Ovary (tissue), 9 donors: ENCODE data around the gene MED27. TPM values are rescaled to one million over a fixed set of nuclear protein-coding genes. Genes with fewer than 3 reads are reported as not detected.

Source experiments
- DNase-seq, 5 donors: peaks; one replicate each; pipeline ENCODE4 v3.0.0-alpha.2; 2019 to 2020
- H3K27ac ChIP-seq, 2 donors: fragments of 200-600 bp; one replicate each; pipeline versions ENCODE4 v1.5.1 to v1.8.0; 2019 to 2022
- H3K27me3 ChIP-seq: fragments of 200-600 bp; one replicate; pipeline ENCODE4 v1.8.0; 2022
- H3K36me3 ChIP-seq: fragments of 200-600 bp; sonication (generic); one replicate; pipeline ENCODE4 v1.5.1; 2019
- H3K4me1 ChIP-seq: one replicate; pipeline ENCODE4 v1.8.1; 2013; ENCODE audit warnings: mild to moderate bottlenecking, moderate library complexity; ENCODE audit not compliant: insufficient read depth
- H3K4me3 ChIP-seq: fragments of 200-600 bp; sonication (generic); one replicate; pipeline ENCODE4 v1.5.1; 2017
- H3K9me3 ChIP-seq, 2 donors: fragments of 200-600 bp in 1 of 2; sonication (generic) in 1 of 2; one replicate each; pipeline versions ENCODE4 v1.5.1 to v1.8.1; 2013 to 2019; ENCODE audit warnings: mild to moderate bottlenecking in 1 of 2, moderate library complexity in 1 of 2
- EP300 ChIP-seq: sonication (generic); formaldehyde crosslinking; IDR thresholded peaks from one replicate; pipeline ENCODE4 v1.6.1; 2017; ENCODE audit warnings: antibody characterized with exemption
- POLR2A ChIP-seq: fragments of 450-650 bp; IDR thresholded peaks from one replicate; pipeline ENCODE4 v1.6.1; 2017; ENCODE audit warnings: antibody characterized with exemption, mild to moderate bottlenecking, moderate library complexity
- WGBS, 3 donors: extraction: QIAGEN DNeasy Blood & Tissue Kit in 1 of 3; methylation state at CpG; one replicate each; pipeline versions ENCODE4 v1.1.5 to v1.1.7; 2013 to 2017; 5-methylcytosine and 5-hydroxymethylcytosine counted together
- intact Hi-C, 4 donors: fragments of 100-400 bp; cut with DNase I; formaldehyde crosslinking; loops; one replicate each; pipeline versions ENCODE4 v1.11.0 to v1.15.1; 2022 to 2023
- polyA plus RNA-seq, 2 donors: library from polyadenylated mRNA; stranded (reverse); fragments of 200-250 nt in 1 of 2; fragments of 350-450 nt in 1 of 2; fragmentation: Illumina TruSeq in 1 of 2; extraction: RNeasy Lipid Tissue Mini Kit (QIAGEN cat#74804) in 1 of 2; gene quantifications; one replicate each; pipeline ENCODE4 v1.2.3, GENCODE V29; 2013 to 2014
- total RNA-seq, 7 donors: library from RNA; depleted of rRNA in 2 of 7; stranded (reverse); fragments of >200 nt in 2 of 7; fragmentation: NEBNext Ultra II Directional in 3 of 7; extraction: Animal tissue kit (Norgen Biotek cat#: 25700) in 3 of 7; gene quantifications; one replicate each; pipeline versions ENCODE4 v1.1.0 to v1.2.4, GENCODE V29; 2016 to 2023
- TF ChIP-seq, protein P1 (sequence below), 3 donors: fragments of 450-650 bp in 2 of 3; fragments of 200-600 bp in 1 of 3; IDR thresholded peaks; one replicate each; pipeline versions ENCODE4 v1.5.1 to v1.8.0; 2016 to 2022; ENCODE audit warnings: antibody characterized with exemption in 3 of 3, mild to moderate bottlenecking in 1 of 3
- donor health status: DM: no; HTN: no; CAD: no; lungs with moderate emphysema.
- donor health status: DM: no; HTN: no; CAD: no.
- donor health status: Bipolar disorder and iron deficiency.
- donor health status: DM: yes; HTN: yes; CAD: no.
- donor health status: DM: no; HTN: no; CAD: no.
- donor health status: DM: yes; HTN: yes; CAD: no.

Gene MED27
- total and polyA plus RNA-seq, 9 donors, result 7.6 to 24.9 (median 17.4) TPM

- Histone ChIP-seq H3K9me3 (peaks cover 0 to 3% of the 10 kb centered on the region in 2 donors), H3K27ac (no peak overlapping the region), H3K4me1 (peaks cover 1% of the 10 kb centered on the region), H3K4me3 (no peak overlapping the region), H3K36me3 (no peaks in the 10 kb centered on the region), H3K27me3 (no peaks in the 10 kb centered on the region)
- WGBS, 3 donors, result 54 to 60% (median 58%) methylated on average over 5 of the region's 5 CpGs
- intact Hi-C loops, result no loop called here
- no peak for DNase-seq
- TF ChIP-seq, protein P1, sequence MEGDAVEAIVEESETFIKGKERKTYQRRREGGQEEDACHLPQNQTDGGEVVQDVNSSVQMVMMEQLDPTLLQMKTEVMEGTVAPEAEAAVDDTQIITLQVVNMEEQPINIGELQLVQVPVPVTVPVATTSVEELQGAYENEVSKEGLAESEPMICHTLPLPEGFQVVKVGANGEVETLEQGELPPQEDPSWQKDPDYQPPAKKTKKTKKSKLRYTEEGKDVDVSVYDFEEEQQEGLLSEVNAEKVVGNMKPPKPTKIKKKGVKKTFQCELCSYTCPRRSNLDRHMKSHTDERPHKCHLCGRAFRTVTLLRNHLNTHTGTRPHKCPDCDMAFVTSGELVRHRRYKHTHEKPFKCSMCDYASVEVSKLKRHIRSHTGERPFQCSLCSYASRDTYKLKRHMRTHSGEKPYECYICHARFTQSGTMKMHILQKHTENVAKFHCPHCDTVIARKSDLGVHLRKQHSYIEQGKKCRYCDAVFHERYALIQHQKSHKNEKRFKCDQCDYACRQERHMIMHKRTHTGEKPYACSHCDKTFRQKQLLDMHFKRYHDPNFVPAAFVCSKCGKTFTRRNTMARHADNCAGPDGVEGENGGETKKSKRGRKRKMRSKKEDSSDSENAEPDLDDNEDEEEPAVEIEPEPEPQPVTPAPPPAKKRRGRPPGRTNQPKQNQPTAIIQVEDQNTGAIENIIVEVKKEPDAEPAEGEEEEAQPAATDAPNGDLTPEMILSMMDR (IDR thresholded peaks at IDR 0.05), result no peak
- TF ChIP-seq POLR2A (no peak), EP300 (no peak)
These were observed 127.8 kb downstream of the MED27 start for GRCh38 chr9:131951905-131952304.

- Histone ChIP-seq H3K36me3 (no peaks in the 10 kb centered on the region), H3K4me1 (peaks cover 1% of the 10 kb centered on the region), H3K9me3 (peaks cover 0 to 3% of the 10 kb centered on the region in 2 donors), H3K27ac (no peak overlapping the region), H3K4me3 (no peak overlapping the region), H3K27me3 (no peaks in the 10 kb centered on the region)
- WGBS, 3 donors, result 72 to 77% (median 76%) methylated on average over 3 of the region's 3 CpGs
- intact Hi-C loops, result no loop called here
- DNase-seq, result no peak
- TF ChIP-seq POLR2A, result no peak
- TF ChIP-seq, protein P1 (IDR thresholded peaks at IDR 0.05), result no peak
These were observed 128.5 kb downstream of the MED27 start for GRCh38 chr9:131951155-131951554.

- Histone ChIP-seq H3K9me3 (peaks cover 0 to 3% of the 10 kb centered on the region in 2 donors), H3K27me3 (no peaks in the 10 kb centered on the region), H3K4me1 (peaks cover 1% of the 10 kb centered on the region), H3K27ac (no peak overlapping the region), H3K4me3 (no peak overlapping the region), H3K36me3 (no peaks in the 10 kb centered on the region)
- no peak for DNase-seq
- no peak for TF ChIP-seq EP300
- TF ChIP-seq, protein P1 (IDR thresholded peaks at IDR 0.05), result no peak
- no peak for TF ChIP-seq POLR2A
- intact Hi-C loops, result no loop called here
- WGBS, 3 donors, result 85 to 92% (median 91%) methylated on average over 9 of the region's 9 CpGs
These were observed 129.2 kb downstream of the MED27 start for GRCh38 chr9:131950487-131950886.

DNA sequence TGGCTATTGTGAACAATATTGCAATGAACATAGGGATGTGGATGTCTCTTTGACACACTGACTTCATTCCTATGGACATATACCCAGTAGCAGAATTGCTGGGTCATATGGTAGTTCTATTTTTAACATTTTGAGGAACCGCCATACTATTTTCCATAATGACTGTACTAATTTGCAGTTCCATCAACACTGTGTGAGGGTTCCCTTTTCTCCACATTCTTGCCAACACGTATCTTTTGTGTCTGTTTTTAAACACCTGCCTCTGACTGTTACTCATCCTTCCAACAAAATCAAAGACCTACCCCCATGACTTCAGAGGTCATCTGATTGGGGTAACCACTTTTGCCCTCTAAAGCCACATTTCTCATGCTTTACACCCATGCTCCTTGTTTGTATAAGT, 133.5 kb downstream of the MED27 start:
- no peak overlapping the region for H3K4me3 ChIP-seq
- intact Hi-C loops, result no loop called here

More for the DNA sequence above, 133.5 kb downstream of the MED27 start:
- H3K9me3 ChIP-seq, result peaks cover 0 to 3% of the 10 kb centered on the region in 2 donors
- H3K27me3 ChIP-seq, result no peaks in the 10 kb centered on the region
- no peak overlapping the region for H3K27ac ChIP-seq
- 87 to 90% (median 88%) methylated on average over 2 of the region's 2 CpGs for WGBS, 3 donors
- H3K36me3 ChIP-seq, result no peaks in the 10 kb centered on the region
- no peak for DNase-seq
- TF ChIP-seq POLR2A, result no peak
- TF ChIP-seq, protein P1 (IDR thresholded peaks at IDR 0.05), result no peak
- TF ChIP-seq EP300, result no peak
- H3K4me1 ChIP-seq, result no peaks in the 10 kb centered on the region
